ENCODE data around the gene SH3PXD2B.

The SH3PXD2B gene

DNA sequence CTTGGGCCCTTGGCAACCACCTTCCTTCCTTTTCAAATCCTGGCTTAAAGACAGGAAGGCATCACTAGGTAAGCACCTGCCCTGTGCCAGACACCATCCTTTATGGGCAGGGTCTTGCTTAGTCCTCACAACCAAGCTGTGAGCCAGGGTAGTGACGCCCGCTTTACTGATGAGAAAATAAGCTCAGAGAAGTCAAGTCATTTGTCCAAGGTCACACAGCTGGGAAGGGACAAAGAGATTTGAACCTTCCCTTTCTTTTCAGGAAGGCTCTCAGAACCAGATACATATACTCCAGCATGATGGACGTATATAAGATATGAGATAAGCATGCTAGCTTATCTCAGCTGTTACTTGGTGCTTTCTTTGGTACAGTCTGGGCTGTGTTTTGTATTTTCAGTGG is 76.9 kb downstream of the SH3PXD2B start:
- TF ChIP-seq POLR2AphosphoS5 (IDR thresholded peaks at IDR 0.05; ENCODE audit: low read depth, low read length), result no peak
- no peak for TF ChIP-seq FOXP2 (optimal IDR thresholded peaks at IDR 0.05; ENCODE audit: borderline replicate concordance, extremely low read depth, extremely low read length, insufficient read depth)
- no peak for TF ChIP-seq SIN3A (IDR thresholded peaks at IDR 0.05; ENCODE audit: borderline replicate concordance, insufficient read depth, low read length)
- no peak for TF ChIP-seq REST (IDR thresholded peaks at IDR 0.05; ENCODE audit: insufficient read depth in 1 of 2, low read depth in 2 of 2, low read length in 2 of 2)
- no peak for TF ChIP-seq TAF1 (IDR thresholded peaks at IDR 0.05; ENCODE audit: borderline replicate concordance, insufficient read depth, low read length)

GRCh38 chr5:172374783-172375182 is 79.5 kb downstream of the SH3PXD2B start:
- TF ChIP-seq POLR2AphosphoS5 (IDR thresholded peaks at IDR 0.05; ENCODE audit: low read depth, low read length), result no peak
- TF ChIP-seq TAF1 (IDR thresholded peaks at IDR 0.05; ENCODE audit: borderline replicate concordance, insufficient read depth, low read length), result no peak
- no peak for TF ChIP-seq REST (IDR thresholded peaks at IDR 0.05; ENCODE audit: insufficient read depth in 1 of 2, low read depth in 2 of 2, low read length in 2 of 2)
- TF ChIP-seq FOXP2 (optimal IDR thresholded peaks at IDR 0.05; ENCODE audit: borderline replicate concordance, extremely low read depth, extremely low read length, insufficient read depth), result no peak
- TF ChIP-seq SIN3A (IDR thresholded peaks at IDR 0.05; ENCODE audit: borderline replicate concordance, insufficient read depth, low read length), result no peak

DNA sequence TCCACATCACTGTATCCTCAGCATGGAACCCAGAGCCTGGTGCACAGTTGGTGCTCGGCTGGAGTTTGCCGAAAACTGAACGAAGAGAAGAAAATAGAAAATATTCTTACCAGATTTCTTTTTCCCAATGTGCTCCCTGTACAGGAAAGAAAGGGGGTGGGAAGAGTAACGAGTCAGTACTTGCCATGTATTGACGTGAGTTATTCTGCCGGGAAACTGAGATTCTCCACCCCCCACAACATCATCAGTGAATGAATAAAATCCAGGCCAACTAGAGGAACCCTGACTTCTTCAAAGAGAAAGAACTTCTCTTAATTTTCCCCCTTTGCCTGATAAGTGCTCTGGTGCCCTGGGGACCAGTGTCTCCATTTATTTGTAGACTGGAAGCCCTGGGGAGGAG is 80.6 kb downstream of the SH3PXD2B start:
- TF ChIP-seq POLR2AphosphoS5 (IDR thresholded peaks at IDR 0.05; ENCODE audit: low read depth, low read length), result no peak
- no peak for TF ChIP-seq TAF1 (IDR thresholded peaks at IDR 0.05; ENCODE audit: borderline replicate concordance, insufficient read depth, low read length)
- no peak for TF ChIP-seq REST (IDR thresholded peaks at IDR 0.05; ENCODE audit: insufficient read depth in 1 of 2, low read depth in 2 of 2, low read length in 2 of 2)
- no peak for TF ChIP-seq FOXP2 (optimal IDR thresholded peaks at IDR 0.05; ENCODE audit: borderline replicate concordance, extremely low read depth, extremely low read length, insufficient read depth)
- no peak for TF ChIP-seq SIN3A (IDR thresholded peaks at IDR 0.05; ENCODE audit: borderline replicate concordance, insufficient read depth, low read length)

DNA sequence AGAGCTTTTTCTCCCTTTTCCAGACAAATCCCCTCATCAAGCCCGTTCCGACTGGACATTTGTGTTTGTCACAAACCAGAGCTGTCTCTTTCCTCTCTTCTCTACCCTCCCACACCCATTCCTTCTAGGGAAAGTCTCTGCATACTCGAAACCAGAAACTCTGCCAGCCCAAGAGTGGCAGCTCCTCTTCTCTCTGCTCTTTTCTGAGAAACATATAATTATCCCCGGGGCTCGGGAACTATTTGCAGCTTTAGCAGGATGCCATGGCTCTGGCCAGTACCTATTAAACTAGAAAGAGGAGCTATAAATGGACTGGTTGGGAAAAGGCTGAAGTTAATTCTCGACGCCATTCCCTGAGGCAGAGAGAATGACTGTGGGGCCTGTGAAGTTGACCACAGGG is 82.6 kb downstream of the SH3PXD2B start:
- no peak for TF ChIP-seq POLR2AphosphoS5 (IDR thresholded peaks at IDR 0.05; ENCODE audit: low read depth, low read length)
- no peak for TF ChIP-seq TAF1 (IDR thresholded peaks at IDR 0.05; ENCODE audit: borderline replicate concordance, insufficient read depth, low read length)
- TF ChIP-seq SIN3A (IDR thresholded peaks at IDR 0.05; ENCODE audit: borderline replicate concordance, insufficient read depth, low read length), result no peak
- no peak for TF ChIP-seq REST (IDR thresholded peaks at IDR 0.05; ENCODE audit: insufficient read depth in 1 of 2, low read depth in 2 of 2, low read length in 2 of 2)
- no peak for TF ChIP-seq FOXP2 (optimal IDR thresholded peaks at IDR 0.05; ENCODE audit: borderline replicate concordance, extremely low read depth, extremely low read length, insufficient read depth)

Measured in PFSK-1 (cell line).